Panc1 (cell line): Measurements from ENCODE around the gene EPHB1. TPM values are rescaled to one million over a fixed set of nuclear protein-coding genes. Genes with fewer than 3 reads are reported as not detected.

Source experiments
- ATAC-seq: fragments of 200-7000 bp; cut with Tn5 transposase; 2 replicates; pipeline ENCODE4 v1.9.1; 2020; ENCODE audit warnings: mild to moderate bottlenecking, moderate library complexity
- BruUV-seq: library from RNA; stranded (reverse); fragments of 400-500 nt; replicated peaks from 2 replicates; lab custom pipeline; 2021; lab: Mats Ljungman, UMichigan
- CTCF ChIA-PET: fragments of 300-600 bp; sonication (Branson Sonifier 250); formaldehyde crosslinking; loops from one replicate; lab custom pipeline; 2022; ENCODE audit warnings: antibody characterized with exemption; lab: Charles Lee
- POLR2A ChIA-PET: fragments of 300-600 bp; sonication (Branson Sonifier 250); formaldehyde crosslinking; loops from one replicate; lab custom pipeline; 2022; ENCODE audit warnings: antibody characterized with exemption; lab: Charles Lee
- DNase-seq: peaks from one replicate; pipeline ENCODE4 v3.0.0-alpha.2; 2010; ENCODE audit warnings: low read depth, low spot score
- H3K27ac ChIP-seq: 2 replicates; pipeline ENCODE4 v1.5.1; 2011; ENCODE audit warnings: mild to moderate bottlenecking, low read length, inconsistent platforms
- H3K27me3 ChIP-seq: fragments of 200-500 bp; sonication (Bioruptor generic); 2 replicates; pipeline ENCODE4 v1.6.0; 2014; ENCODE audit warnings: low read length, inconsistent platforms; ENCODE audit not compliant: control insufficient read depth, insufficient read depth
- H3K36me3 ChIP-seq: fragments of 200-500 bp; sonication (Bioruptor generic); 2 replicates; pipeline ENCODE4 v1.5.1; 2014; ENCODE audit warnings: inconsistent platforms, mild to moderate bottlenecking, low read length, moderate library complexity; ENCODE audit not compliant: control insufficient read depth, insufficient read depth
- H3K4me1 ChIP-seq: 2 replicates; pipeline ENCODE4 v1.5.1; 2011; ENCODE audit warnings: inconsistent platforms, mild to moderate bottlenecking, low read length, moderate library complexity; ENCODE audit not compliant: control insufficient read depth, insufficient read depth
- H3K4me3 ChIP-seq, 2 experiments: 2 replicates each; pipeline ENCODE4 v1.5.1; 2011 to 2012; ENCODE audit warnings: low read depth in 2 of 2, low read length in 2 of 2, mild to moderate bottlenecking in 2 of 2, inconsistent platforms in 1 of 2, moderate library complexity in 1 of 2
- H3K9me3 ChIP-seq: fragments of 200-500 bp; sonication (Bioruptor generic); 2 replicates; pipeline ENCODE4 v1.5.1; 2014; ENCODE audit warnings: low read depth, mild to moderate bottlenecking, inconsistent platforms, low read length, moderate library complexity; ENCODE audit not compliant: control insufficient read depth, insufficient read depth
- POLR2AphosphoS5 ChIP-seq: IDR thresholded peaks from 2 replicates; pipeline ENCODE4 v1.6.1; 2012; ENCODE audit warnings: mild to moderate bottlenecking, low read depth, low read length, moderate library complexity
- SIN3A ChIP-seq: IDR thresholded peaks from 2 replicates; pipeline ENCODE4 v1.6.1; 2012; ENCODE audit warnings: low read depth, mild to moderate bottlenecking, low read length, moderate library complexity, borderline replicate concordance; ENCODE audit not compliant: insufficient read depth
- TCF7L2 ChIP-seq: IDR thresholded peaks from 2 replicates; pipeline ENCODE4 v1.6.1; 2011; ENCODE audit warnings: mild to moderate bottlenecking, low read depth, low read length, inconsistent platforms
- in situ Hi-C: cut with HindIII; loops from 2 replicates; pipeline ENCODE4 v1.10.0; 2016; ENCODE audit warnings: low sequenced_read_pairs, low pct_unique_long_range_greater_than_20kb
- intact Hi-C: fragments of 100-400 bp; cut with micrococcal nuclease; formaldehyde crosslinking; loops from one replicate; pipeline ENCODE4 v1.10.0; 2022; ENCODE audit not compliant: unreplicated experiment
- total RNA-seq: library from RNA; stranded (reverse); gene quantifications from one replicate; pipeline ENCODE4 v1.2.1, GENCODE V29; 2021; ENCODE audit not compliant: unreplicated experiment
- TF ChIP-seq, protein P1 (sequence below): fragments of 450-650 bp; IDR thresholded peaks from 2 replicates; pipeline ENCODE4 v1.5.1; 2017; ENCODE audit warnings: mild to moderate bottlenecking
- TF ChIP-seq, protein P2 (sequence below), 2 experiments: IDR thresholded peaks; 2 replicates each; pipeline ENCODE4 v1.6.1; 2011 to 2012; ENCODE audit warnings: low read depth in 2 of 2, control low read depth in 1 of 2, low read length in 1 of 2, mild to moderate bottlenecking in 1 of 2, moderate library complexity in 1 of 2; ENCODE audit not compliant: insufficient read depth in 1 of 2

Gene EPHB1
- total RNA-seq, 1 experiment from 2014 or later: 0.46 TPM

GRCh38 chr3:135014566-135014965, 219.5 kb downstream of the EPHB1 start:
- Histone ChIP-seq H3K36me3 (no peaks in the 10 kb centered on the region), H3K27me3 (0 out of 2 replicates have a peak, but pooled peaks cover 3% of the 10 kb centered on the region), H3K9me3 (no peaks in the 10 kb centered on the region), H3K4me3 (no peak overlapping the region), H3K4me1 (no peaks in the 10 kb centered on the region), H3K27ac (no peak overlapping the region)
- ChIA-PET CTCF (no interaction called here), POLR2A (no interaction called here)
- DNase-seq: no peak
- no peak for ATAC-seq
- intact Hi-C loops (no loop called here), in situ Hi-C loops (no loop called here)
- BruUV-seq: no TSS peak
- no peak for TF ChIP-seq SIN3A
- no peak for TF ChIP-seq TCF7L2
- TF ChIP-seq POLR2AphosphoS5: no peak
- TF ChIP-seq, protein P1, sequence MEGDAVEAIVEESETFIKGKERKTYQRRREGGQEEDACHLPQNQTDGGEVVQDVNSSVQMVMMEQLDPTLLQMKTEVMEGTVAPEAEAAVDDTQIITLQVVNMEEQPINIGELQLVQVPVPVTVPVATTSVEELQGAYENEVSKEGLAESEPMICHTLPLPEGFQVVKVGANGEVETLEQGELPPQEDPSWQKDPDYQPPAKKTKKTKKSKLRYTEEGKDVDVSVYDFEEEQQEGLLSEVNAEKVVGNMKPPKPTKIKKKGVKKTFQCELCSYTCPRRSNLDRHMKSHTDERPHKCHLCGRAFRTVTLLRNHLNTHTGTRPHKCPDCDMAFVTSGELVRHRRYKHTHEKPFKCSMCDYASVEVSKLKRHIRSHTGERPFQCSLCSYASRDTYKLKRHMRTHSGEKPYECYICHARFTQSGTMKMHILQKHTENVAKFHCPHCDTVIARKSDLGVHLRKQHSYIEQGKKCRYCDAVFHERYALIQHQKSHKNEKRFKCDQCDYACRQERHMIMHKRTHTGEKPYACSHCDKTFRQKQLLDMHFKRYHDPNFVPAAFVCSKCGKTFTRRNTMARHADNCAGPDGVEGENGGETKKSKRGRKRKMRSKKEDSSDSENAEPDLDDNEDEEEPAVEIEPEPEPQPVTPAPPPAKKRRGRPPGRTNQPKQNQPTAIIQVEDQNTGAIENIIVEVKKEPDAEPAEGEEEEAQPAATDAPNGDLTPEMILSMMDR: no peak
- TF ChIP-seq, protein P2, sequence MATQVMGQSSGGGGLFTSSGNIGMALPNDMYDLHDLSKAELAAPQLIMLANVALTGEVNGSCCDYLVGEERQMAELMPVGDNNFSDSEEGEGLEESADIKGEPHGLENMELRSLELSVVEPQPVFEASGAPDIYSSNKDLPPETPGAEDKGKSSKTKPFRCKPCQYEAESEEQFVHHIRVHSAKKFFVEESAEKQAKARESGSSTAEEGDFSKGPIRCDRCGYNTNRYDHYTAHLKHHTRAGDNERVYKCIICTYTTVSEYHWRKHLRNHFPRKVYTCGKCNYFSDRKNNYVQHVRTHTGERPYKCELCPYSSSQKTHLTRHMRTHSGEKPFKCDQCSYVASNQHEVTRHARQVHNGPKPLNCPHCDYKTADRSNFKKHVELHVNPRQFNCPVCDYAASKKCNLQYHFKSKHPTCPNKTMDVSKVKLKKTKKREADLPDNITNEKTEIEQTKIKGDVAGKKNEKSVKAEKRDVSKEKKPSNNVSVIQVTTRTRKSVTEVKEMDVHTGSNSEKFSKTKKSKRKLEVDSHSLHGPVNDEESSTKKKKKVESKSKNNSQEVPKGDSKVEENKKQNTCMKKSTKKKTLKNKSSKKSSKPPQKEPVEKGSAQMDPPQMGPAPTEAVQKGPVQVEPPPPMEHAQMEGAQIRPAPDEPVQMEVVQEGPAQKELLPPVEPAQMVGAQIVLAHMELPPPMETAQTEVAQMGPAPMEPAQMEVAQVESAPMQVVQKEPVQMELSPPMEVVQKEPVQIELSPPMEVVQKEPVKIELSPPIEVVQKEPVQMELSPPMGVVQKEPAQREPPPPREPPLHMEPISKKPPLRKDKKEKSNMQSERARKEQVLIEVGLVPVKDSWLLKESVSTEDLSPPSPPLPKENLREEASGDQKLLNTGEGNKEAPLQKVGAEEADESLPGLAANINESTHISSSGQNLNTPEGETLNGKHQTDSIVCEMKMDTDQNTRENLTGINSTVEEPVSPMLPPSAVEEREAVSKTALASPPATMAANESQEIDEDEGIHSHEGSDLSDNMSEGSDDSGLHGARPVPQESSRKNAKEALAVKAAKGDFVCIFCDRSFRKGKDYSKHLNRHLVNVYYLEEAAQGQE (IDR thresholded peaks at IDR 0.05; ENCODE audit: insufficient read depth in 1 of 2, low read depth in 2 of 2, low read length in 1 of 2): no peak

GRCh38 chr3:135017003-135017893, 222.2 kb downstream of the EPHB1 start:
- Histone ChIP-seq H3K36me3 (no peaks in the 10 kb centered on the region), H3K4me1 (no peaks in the 10 kb centered on the region), H3K27me3 (0 out of 2 replicates have a peak, but pooled peaks cover 3% of the 10 kb centered on the region), H3K27ac (no peak overlapping the region), H3K4me3 (no peak overlapping the region), H3K9me3 (no peaks in the 10 kb centered on the region)
- ChIA-PET CTCF (no interaction called here), POLR2A (no interaction called here)
- no peak for DNase-seq
- intact Hi-C loops: no loop called here
- no TSS peak for BruUV-seq
- TF ChIP-seq, protein P2 (IDR thresholded peaks at IDR 0.05; ENCODE audit: insufficient read depth in 1 of 2, low read depth in 2 of 2, low read length in 1 of 2): no peak
- TF ChIP-seq TCF7L2 (no peak), SIN3A (no peak), POLR2AphosphoS5 (no peak)
- TF ChIP-seq, protein P1: no peak
- ATAC-seq: no peak
- in situ Hi-C loops: no loop called here
